C4-2B (cell line): ENCODE measurements around the gene EEPD1.
A peak's percentile ranks its signal among the peaks of the same experiment; 100 is the strongest.

Experiments used
- H3K27ac ChIP-seq: fragments of 450-650 bp; 2 replicates; pipeline ENCODE4 v1.5.1; 2017
- ZFX ChIP-seq: fragments of 450-650 bp; IDR thresholded peaks from 2 replicates; pipeline ENCODE4 v1.6.1; 2017
- TF ChIP-seq, protein P1 (sequence below): fragments of 450-650 bp; conservative IDR thresholded peaks from 2 replicates; pipeline ENCODE4 v1.5.1; 2017; ENCODE audit warnings: mild to moderate bottlenecking

The EEPD1 gene

GRCh38 chr7:36262309-36263094 lies 109.4 kb downstream of the EEPD1 start:
- TF ChIP-seq, protein P1, sequence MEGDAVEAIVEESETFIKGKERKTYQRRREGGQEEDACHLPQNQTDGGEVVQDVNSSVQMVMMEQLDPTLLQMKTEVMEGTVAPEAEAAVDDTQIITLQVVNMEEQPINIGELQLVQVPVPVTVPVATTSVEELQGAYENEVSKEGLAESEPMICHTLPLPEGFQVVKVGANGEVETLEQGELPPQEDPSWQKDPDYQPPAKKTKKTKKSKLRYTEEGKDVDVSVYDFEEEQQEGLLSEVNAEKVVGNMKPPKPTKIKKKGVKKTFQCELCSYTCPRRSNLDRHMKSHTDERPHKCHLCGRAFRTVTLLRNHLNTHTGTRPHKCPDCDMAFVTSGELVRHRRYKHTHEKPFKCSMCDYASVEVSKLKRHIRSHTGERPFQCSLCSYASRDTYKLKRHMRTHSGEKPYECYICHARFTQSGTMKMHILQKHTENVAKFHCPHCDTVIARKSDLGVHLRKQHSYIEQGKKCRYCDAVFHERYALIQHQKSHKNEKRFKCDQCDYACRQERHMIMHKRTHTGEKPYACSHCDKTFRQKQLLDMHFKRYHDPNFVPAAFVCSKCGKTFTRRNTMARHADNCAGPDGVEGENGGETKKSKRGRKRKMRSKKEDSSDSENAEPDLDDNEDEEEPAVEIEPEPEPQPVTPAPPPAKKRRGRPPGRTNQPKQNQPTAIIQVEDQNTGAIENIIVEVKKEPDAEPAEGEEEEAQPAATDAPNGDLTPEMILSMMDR = no peak
- no peak for TF ChIP-seq ZFX
- peak overlapping the region; percentile 64 for H3K27ac ChIP-seq

DNA sequence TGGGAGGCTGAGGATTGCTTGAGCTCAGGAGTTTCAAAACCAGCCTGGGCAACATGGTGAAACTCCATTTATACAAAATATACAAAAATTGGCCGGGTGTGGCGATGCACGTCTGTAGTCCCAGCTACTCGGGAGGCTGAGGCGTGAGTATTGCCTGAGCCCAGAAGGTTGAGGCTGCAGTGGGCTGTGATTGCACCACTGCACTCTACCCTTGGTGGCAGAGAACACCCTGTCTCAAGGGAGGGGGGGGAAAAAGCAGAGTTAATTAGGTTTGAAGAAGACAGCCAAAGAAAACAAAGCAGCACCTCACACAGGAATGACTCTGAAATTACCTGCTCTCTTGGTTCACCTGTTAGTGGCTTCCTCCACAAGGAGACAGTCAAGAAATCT lies 110.0 kb downstream of the EEPD1 start:
- H3K27ac ChIP-seq = peak overlapping the region; percentile 64
- TF ChIP-seq ZFX = no peak
- TF ChIP-seq, protein P1 = no peak

GRCh38 chr7:36264123-36264801 lies 111.2 kb downstream of the EEPD1 start:
- no peak overlapping the region; the same call in 1 of the 2 replicates for H3K27ac ChIP-seq

GRCh38 chr7:36264913-36265516 lies 112.0 kb downstream of the EEPD1 start:
- no peak for TF ChIP-seq ZFX
- TF ChIP-seq, protein P1 = no peak
- H3K27ac ChIP-seq = no peak overlapping the region

More at GRCh38 chr7:36264123-36264801, 111.2 kb downstream of the EEPD1 start:
- TF ChIP-seq ZFX = no peak
- TF ChIP-seq, protein P1 = no peak

- TF ChIP-seq, protein P1 = no peak
- TF ChIP-seq ZFX = no peak
- no peak overlapping the region for H3K27ac ChIP-seq
Measured at GRCh38 chr7:36265680-36266079, 112.6 kb downstream of the EEPD1 start.

GRCh38 chr7:36266190-36266589 lies 113.1 kb downstream of the EEPD1 start:
- H3K27ac ChIP-seq = no peak overlapping the region
- TF ChIP-seq ZFX = no peak
- TF ChIP-seq, protein P1 = no peak

DNA sequence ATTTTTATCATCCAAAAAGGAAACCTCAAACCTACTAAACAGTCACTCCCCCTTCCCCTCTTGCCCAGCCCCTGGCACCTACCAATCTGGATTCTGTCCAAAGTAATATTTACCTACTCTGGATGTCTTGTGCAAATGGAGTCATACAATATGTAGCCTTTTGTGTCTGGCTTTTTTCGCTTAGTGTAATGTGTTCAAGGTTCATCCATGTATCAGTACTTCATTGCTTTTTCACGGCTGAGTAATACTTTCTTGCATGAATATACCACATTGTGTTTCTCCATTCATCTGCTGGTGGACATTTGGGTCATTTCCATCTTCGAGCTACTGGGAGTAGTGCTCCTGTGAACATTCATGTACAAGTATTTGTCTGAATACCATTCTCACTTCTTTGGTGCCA lies 113.6 kb downstream of the EEPD1 start:
- no peak overlapping the region for H3K27ac ChIP-seq
- TF ChIP-seq, protein P1 = no peak
